HG02885 (cell line): ENCODE measurements around the gene RENBP.

Experiments used
- ATAC-seq: cut with Tn5 transposase; IDR thresholded peaks from one replicate; pipeline ENCODE4 v1.9.1; 2021; ENCODE audit warnings: mild to moderate bottlenecking; ENCODE audit not compliant: unreplicated experiment, poor library complexity

Gene RENBP

GRCh38 chrX:153938226-153938786 lies 6.1 kb downstream of the RENBP start:
- no peak for ATAC-seq

- no peak for ATAC-seq
Measured at GRCh38 chrX:153937056-153937455, 7.4 kb downstream of the RENBP start.

GRCh38 chrX:153935326-153935851 lies 9.1 kb downstream of the RENBP start:
- no peak for ATAC-seq

GRCh38 chrX:153934762-153935325 lies 9.6 kb downstream of the RENBP start, which contains the start of gene NAA10:
TSS of gene NAA10 (minus strand) at chrX:153935037. CDS start at chrX:153934904, 133 bp downstream.
- ATAC-seq = peak; percentile 92

- ATAC-seq = peak; percentile 8
Measured at GRCh38 chrX:153934148-153934761, 10.2 kb downstream of the RENBP start.

- no peak for ATAC-seq
Measured at GRCh38 chrX:153933748-153934147, 10.7 kb downstream of the RENBP start.

- no peak for ATAC-seq
Measured at GRCh38 chrX:153932220-153932915, 12.1 kb downstream of the RENBP start.

GRCh38 chrX:153931748-153932147 lies 12.7 kb downstream of the RENBP start:
- no peak for ATAC-seq

- ATAC-seq = no peak
Measured at GRCh38 chrX:153931151-153931550, 13.3 kb downstream of the RENBP start.

GRCh38 chrX:153930011-153930910 lies 14.2 kb downstream of the RENBP start:
- no peak for ATAC-seq

GRCh38 chrX:153929576-153929975 lies 14.9 kb downstream of the RENBP start:
- ATAC-seq = no peak

GRCh38 chrX:153928846-153929245 lies 15.6 kb downstream of the RENBP start:
- no peak for ATAC-seq

- peak; percentile 81 for ATAC-seq
Measured at GRCh38 chrX:153927922-153928760, 16.3 kb downstream of the RENBP start.

- no peak for ATAC-seq
Measured at GRCh38 chrX:153927672-153927921, 16.8 kb downstream of the RENBP start.

- ATAC-seq = peak; percentile 32
Measured at GRCh38 chrX:153926858-153927671, 17.4 kb downstream of the RENBP start.

- no peak for ATAC-seq
Measured at GRCh38 chrX:153926552-153926857, 17.9 kb downstream of the RENBP start.

GRCh38 chrX:153925739-153926551 lies 18.5 kb downstream of the RENBP start, which contains the start of gene ARHGAP4:
TSS of gene ARHGAP4 (minus strand) at chrX:153926264. CDS start at chrX:153926202, 62 bp downstream.
- no peak for ATAC-seq

- ATAC-seq = no peak
Measured at GRCh38 chrX:153925387-153925738, 19.1 kb downstream of the RENBP start.
